HG02610 (cell line): ENCODE results near the gene NGFR.
"Not testable (repeated sequence)": the region's sequence is repeated elsewhere in the genome, so short reads cannot be mapped to it uniquely, and the experiment has no call there.

ENCODE experiments used
- ATAC-seq: cut with Tn5 transposase; IDR thresholded peaks from one replicate; pipeline ENCODE4 v1.9.1; 2021; ENCODE audit warnings: mild to moderate bottlenecking, moderate library complexity; ENCODE audit not compliant: unreplicated experiment

Gene NGFR

DNA sequence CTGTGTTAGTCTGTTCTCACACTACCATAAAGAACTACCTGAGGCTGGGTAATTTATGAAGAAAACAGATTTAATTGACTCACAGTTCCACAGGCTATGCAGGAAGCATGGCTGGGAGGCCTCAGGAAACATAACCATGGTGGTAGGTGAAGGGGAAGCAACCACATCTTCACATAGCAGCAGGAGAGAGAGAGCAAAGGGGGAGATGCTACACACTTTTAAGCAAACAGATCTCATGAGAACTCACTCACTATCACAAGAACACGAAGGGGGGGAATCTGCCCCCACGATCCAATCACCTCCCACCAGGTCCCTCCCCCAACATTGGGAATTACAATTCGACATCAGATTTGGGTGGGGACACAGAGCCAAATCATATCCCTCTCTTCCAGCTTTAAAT is 48.8 kb downstream of the NGFR start:
- ATAC-seq: no peak

DNA sequence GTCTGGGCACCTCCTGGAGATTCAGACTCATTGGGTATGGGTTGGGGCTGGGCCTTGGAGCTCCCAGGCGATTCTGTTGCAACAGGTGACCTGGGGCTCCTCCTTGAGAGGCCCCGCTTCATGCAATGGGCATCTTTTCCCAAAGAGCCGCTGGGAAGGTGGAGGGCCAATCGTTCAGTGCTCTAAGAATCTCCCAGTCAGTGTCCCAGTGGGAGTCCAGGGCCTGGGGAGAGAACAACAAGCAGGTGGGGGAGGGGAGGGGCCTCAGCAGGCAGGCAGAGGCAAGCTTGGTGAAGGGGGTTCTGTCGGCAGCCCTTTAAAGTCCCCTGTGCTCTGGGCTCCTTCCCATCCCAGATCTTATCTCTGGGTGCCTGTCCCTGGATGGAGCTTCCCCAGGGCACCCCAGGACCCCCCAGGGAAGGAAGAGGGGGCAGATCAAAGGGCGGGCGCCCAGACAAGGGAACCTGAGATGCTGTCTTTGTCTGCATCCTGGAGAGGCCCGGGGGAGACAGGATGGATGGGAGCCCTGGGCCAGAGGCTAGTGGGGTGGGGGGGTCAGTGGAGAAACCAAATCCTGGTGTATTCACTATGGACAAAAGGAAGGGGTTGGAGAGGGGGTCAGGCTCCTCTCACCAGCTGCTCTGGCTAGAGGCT is 50.0 kb downstream of the NGFR start:
- ATAC-seq: no peak

DNA sequence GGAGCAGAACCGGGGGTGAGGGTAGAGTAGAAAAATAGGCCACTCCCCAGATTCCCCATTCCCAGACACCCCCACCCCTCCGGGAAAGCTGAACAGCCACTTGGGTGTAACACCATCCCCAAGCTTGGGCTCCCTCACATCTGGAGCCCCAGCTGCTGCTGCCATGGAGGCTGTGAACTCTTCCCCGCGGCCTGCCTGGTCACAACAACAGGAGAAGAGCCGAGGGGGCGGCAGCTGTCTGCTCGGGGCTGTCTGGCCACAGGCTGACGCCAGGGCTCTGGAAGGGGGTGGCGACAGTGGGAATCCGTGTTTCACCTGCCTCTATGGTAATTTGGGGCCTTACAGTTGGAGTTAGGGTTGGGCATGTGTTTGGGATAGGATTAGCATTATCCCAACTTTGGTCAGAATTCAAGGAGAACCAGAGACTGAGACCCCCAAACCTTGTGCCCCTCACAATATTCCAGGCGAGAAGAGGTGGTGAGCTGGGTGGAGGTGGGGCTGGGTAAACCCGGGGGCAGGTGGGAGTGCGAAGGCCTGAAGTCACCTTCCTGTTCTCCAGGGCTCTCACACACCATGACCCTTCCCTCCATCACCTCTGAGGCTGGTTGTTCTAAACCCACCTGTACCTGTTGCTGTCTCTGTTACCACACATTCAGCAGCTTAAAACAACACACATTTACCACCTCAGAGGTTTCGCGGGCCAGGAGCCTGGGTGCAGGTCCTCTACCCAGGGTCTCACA is 50.9 kb downstream of the NGFR start:
- no peak for ATAC-seq

DNA sequence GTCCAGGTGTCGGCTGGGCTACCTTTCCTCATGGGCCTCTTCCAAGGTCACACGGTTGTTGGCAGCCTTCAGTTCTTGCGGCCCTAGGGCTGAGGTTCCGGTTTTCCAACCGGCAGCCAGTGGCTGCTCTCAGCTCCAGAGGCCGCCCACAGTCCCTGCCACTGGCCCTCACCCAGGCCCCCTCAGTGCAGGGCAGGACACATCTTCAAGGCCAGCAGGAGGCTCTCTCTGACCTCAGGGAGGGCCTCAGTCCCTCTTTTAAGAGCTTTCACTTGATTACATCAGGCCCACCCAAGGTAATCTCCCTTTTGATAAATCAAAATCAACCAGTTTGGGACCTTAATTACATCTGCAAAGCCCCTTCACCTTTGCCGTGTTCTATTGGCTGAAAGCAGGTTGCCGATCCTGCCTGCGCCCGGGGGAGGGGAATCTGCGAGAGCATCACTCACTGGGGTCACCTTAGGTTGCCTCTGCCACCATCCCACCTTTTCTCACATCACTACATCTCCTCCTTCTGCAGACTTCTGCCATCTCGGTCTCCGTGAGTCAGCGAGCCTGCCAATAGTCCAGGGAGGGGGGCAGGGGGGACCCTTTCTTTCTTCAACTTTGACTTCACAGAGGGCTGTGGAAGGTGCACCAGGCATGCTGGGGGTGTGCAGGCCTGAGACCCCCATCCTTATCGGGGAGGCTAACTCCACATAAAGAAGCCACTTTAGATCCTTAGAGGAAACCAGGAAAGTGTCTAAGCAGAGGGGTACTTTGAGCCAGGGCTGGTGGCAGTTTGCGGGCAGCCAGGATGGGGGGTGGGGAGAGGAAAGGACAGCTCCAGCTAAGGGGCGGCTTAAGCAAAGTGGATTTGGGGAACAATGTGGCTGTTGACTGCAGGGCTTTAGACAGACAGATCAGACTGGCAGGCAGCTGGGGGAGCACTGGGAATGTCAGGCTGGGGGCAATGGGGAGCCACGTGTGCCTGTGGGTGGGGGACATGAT is 51.7 kb downstream of the NGFR start:
- no peak for ATAC-seq

DNA sequence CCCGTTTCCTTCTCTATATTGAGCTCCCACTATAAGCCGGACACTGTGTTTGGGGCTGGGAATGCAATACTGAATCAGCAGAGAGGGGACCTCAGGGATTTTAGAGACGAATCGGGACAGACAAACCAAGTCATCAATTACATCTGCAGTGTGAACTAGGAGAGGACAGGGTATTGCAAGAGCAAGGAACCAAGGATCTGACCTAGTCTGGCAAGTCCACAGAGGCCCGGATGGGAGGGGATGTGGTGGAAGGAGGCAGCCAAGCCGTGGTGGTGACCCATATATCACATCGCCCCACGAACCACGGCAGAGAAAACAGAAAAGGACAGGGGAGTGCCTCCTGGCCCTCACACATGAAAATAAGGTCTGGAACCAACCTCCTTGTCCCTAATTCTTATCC is 52.5 kb downstream of the NGFR start:
- no peak for ATAC-seq

DNA sequence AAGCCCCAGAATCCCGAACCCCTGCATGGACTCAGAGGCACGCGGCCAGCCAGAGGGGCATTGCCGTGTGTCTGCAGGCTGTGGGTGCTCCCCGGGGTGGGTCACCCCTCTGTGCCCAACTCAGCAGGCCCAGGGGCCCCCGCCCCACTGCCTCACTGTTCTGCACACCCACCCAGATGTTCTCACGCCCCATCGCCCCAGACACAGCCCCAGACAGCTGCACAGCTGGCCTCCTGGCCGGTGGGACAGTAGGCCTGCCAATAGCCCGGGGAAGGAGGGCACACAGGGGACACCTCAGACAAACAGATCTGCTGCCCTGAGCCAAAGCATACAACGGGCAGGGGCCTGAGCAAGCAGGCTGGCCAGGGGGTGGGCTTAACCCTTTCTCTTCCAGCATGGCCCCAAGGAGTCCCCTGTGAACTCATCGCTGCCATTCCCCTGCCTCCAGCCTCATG is 53.0 kb downstream of the NGFR start:
- ATAC-seq: no peak

DNA sequence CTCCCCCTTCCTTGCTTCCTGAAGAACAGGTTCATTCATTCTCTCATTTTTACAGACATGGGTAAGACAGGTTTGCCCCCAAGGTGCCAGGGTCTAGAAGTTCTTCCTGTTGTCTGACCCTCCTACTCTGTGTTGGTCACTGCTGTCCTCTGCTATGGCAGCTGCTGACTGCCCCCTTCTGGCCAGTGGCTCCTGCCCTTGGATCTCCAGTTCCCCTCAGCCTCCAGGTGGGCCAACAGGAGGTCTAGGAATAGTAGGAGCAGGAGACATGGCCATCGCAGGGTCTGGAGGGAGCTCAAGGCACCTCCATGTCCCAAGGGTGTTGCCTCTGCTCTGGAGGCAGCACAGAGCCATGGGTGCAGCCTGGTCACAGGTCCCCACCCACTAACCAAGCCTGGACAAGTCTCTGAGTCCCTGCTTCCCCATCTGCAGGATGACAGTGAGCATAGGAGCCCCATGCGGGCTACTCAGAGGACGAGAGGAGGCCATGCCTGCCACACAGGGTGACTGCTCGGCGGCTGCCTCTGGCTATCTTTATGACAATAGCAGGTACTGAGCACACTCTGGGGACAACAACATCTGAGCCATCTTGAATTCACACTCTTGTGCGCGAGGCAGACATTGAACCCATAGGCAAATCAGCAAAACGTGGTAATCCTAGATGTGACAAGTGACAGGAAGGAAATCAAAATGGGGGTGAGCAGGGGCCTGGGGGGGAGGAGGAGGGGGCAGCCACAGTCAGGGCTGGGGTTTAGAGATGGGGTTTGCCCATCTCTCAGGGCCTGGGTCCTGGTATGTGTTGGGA is 53.6 kb downstream of the NGFR start:
- ATAC-seq: no peak

DNA sequence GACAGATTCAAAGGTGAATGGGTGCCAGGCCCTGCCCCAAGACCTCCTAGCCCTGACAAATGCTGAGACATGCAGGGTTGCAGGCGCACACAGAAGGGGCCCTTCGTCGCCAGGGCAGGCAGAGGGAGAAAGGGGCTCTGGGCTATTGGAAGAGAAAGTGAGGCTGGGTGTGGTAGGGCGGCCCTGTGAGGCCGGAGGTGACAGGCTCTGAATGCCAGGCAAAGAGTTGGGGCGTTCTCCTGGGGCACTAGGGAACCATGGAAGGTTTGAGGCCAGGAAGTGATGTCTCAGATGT is 54.2 kb downstream of the NGFR start:
- no peak for ATAC-seq

DNA sequence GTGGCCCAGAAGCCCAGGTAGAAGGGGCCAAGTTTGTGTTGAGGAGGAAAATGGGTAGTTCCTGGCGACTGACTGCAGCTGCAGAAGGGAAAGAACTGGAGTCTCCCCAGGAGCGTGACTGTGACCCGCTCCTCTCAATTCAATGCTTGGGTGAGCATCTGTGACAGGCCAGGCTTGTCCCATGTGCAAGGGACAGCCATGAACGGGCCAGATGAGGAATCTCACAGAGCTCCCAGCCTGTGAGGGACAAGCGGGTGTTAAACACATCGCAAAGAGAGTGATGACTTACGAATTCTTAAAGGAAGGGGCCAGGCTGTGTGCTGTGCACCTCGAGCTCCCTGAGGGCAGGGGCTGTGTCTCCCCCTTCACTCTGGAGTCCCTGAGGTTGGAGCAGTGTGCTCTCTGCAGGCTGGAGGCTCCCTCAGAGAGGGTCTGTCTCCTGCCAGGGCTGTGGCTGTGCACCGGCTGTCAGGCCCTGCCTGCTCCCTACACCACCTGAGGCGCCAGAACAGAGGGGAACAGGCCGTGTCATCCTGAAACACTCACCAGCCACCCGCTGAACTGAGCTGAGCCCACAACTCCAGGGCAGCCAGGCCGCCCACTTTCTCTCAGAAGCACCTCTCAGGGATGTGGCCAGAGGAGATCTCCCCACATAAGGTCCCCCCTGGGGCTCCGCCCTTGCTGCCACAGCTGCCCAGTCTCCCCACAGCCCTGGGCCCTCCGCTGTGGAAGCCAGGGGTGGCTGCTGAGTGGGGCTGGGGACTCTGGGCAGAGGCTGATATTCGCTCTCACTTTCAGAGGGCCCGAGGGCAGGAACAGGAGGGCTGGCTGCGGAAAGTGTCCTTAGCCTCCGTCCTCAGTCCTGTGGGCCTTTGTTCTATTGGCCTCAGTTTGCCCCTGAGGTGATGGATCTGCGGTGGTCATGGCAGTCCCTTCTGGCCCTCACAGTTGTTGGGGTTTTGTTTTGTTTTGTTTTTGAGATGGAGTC is 54.9 kb downstream of the NGFR start:
- no peak for ATAC-seq

DNA sequence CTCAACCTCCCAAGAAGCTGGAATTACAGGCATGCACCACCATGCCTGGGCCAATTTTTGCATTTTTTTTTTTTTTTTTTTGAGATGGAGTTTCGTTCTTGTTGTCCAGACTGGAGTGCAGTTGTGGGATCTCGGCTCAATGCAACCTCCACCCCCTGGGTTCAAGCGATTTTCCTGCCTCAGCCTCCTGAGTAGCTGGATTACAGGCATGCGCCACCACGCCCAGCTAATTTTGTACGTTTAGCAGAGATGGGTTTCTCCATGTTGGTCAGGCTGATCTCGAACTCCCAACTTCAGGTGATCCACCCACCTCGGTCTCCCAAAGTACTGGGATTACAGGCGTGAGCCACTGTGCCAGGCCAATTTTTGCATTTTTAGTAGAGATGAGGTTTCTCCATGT is 55.7 kb downstream of the NGFR start:
- ATAC-seq: not testable (repeated sequence)

DNA sequence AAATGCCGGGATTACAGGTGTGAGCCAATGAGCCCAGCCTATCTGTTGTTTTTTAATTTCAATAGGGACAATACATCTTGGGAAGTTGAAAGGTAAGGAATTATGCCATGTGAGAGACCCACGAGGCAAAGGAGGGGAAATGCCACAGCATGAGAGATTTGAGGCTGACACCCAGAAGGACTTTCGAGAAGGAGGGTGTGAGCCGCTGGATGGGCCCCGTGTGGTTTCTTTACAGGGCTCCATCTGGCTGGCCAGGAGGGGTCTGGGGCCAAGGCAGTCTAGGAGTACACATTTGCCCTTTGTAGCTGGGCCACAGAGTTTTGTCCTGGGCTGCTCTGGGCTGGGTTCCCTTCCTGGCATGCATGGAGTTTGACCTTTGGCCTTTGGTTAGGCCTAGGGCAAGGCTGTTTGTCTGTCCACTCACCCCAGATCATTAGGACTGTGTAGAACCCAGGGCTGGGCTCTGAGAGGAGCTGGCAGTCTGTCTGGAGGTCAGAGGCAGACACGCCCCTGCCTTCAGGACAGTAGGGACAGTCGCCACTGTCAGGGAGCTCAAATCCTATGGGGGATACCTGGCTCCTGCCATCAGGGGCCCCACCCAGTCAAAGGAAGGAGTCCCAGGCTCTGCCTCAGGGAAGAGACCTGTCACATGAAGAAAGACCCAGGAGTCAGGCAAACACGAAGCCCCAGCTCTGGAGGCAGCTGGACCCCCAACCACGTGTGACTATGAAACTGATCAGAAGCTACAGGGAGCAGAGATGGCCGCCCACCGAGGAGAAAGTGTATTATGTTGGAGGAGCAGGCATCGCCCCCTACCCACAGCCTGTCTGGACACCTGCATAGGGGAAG is 56.4 kb downstream of the NGFR start:
- ATAC-seq: no peak

DNA sequence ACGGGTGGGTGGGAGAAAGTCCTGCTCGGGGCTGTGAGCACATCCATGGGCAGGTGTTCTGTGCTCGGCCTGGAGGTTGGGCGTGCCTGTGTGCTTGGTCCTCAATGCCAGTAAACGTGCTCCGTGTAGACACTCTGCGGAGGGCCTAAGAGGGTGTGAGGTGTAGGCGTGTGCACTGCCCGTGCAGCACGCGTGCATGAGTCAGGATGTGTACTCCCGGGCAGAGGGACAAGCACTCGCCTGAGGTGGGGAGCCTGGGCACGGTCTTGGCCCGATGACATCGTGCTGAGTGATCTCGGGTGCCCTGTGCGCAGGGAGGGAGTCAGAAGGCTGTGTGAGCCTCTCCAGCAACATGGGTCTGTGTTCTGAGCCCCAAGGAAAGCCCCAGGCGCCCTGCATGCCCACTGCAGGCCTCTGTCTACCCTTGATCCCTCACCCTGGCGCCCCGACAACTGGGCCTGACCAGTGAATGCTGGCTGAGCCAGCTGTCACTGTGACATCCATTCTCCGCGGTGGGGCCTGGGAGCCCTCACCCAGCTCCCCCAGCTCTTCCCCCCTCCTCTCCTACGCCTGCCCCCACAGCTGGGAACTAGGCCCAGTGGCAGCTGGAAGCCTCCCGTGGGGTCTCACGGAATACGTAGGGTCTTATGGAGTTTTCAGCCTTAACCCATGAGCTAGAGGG is 57.1 kb downstream of the NGFR start:
- ATAC-seq: no peak

DNA sequence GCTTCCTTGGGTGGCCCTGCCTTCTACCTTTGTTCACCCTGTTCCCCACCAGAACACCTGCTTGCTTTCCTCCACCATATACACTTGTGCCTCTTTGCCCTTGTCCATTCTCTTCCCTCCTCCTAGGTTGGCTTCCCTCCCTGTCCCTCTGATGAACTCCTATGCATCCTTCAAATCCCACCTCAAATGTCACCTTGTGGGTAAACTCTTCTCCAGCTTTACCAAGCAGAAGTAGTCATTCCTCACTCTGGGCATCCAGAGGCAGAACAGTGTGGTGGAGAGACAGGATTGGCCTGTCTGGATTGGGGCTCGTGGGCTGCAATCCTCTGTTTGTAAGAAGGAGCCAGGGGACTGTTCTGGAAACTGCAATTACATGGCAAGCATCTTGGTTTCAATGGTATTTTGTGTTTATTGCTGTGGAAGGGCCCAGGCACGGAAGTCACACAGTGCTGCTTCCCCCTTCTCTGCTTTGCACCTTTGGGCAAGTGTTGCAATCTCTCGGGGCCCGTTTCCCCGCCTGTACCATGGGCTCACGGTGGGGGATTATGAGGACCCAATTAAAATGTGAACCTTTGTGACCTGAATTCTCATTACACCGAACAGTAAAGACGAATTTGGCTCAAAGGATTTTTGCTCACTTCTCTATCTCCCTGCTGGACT is 58.7 kb downstream of the NGFR start:
- ATAC-seq: no peak

DNA sequence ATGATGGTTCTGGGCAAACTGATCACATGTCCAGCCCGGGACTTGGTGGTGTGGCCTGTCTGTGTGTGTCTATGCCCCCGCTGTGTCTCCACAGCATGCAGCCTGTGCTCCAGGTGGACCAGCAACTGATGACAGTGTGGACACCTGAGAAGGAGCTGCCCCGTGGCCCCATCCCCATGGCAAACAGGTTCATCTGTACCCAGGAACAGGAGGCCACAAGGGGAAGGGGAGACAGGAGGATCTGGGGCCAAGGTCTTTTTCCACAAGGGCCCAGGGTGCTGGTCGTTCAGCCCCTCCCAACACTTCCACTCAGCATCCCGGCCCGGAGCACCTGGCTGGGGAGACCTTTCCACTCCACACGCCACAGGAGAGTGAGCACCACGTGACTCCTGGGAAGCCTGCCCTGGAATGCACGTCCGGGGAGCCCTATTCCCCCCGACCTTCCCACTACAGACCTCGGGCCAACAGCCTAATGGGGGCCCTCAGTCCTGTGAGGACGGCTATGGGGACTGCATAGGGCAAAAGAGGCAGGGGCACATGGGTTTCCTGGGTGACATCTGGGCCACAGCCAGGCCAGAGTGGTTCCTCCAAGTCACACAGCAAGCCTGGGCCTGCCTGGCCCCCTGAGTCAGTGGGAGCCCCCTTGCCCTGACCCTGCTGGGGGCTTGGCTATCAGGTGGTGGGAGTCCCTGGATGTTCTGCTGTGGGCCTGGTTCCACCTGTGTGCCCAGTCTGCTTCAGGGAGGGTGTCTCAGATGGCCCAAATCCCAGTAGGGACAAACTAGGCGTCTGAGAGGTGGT is 59.8 kb downstream of the NGFR start:
- ATAC-seq: no peak

DNA sequence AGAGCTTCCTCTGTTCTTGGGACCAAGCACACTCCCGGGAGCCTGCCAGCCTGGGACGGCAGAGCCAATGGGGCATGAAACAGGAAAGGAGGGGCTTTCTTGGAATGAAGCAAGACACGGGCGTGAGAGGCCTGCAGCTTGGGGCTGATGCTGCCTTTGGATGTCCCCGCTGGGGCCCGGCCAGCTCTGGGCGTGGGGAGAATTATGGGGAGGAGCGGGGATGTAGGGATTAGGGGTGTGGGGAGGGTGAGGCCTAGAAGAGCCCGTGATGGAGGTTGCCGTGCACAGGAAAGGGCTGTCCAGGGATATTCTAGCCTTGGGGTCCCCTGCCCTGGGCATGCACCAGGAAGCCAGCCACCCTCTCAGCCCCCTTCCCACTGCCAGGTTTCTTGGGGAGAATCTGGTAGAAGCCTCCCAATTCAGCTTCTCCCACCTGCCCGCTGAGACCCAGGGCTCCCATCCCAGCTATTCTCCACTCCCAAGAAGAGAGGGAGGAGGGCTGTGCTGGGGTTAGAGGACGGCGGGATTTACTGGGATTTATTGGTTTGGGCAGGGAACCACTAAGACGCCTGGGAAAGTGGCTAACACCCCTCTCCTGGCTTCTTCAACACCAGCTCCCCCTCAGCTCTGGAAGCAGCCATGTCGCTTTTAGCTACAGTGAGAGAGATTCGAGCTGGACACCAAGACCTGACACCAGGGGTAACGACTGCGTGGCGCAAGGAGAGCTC is 60.6 kb downstream of the NGFR start:
- ATAC-seq: no peak
